H1 (cell line): ENCODE data around the gene PMF1. TPM values are rescaled to one million over a fixed set of nuclear protein-coding genes. Genes with fewer than 3 reads are reported as not detected.

ENCODE experiments used
- CTCF ChIA-PET: fragments of 300-600 bp; sonication (Branson Sonifier 250); formaldehyde crosslinking; loops from one replicate; lab custom pipeline; 2021; ENCODE audit not compliant: partially characterized antibody; lab: Charles Lee
- POLR2A ChIA-PET: fragments of 300-600 bp; sonication (Branson Sonifier 250); formaldehyde crosslinking; loops from one replicate; lab custom pipeline; 2021; ENCODE audit warnings: inconsistent platforms; ENCODE audit not compliant: partially characterized antibody; lab: Charles Lee
- DNase-seq, 2 experiments: peaks; one replicate each; pipeline versions ENCODE4 v3.0.0 to v3.0.0-alpha.2; 2010 to 2022; ENCODE audit warnings: low spot score in 2 of 2, low read depth in 1 of 2, mixed read lengths in 1 of 2
- FAIRE-seq: peaks from 2 replicates; lab custom pipeline; 2011; peaks lifted over from hg19 to GRCh38; lab: Jason Lieb, UNC
- H2AFZ ChIP-seq: 2 replicates; pipeline ENCODE4 v1.8.1; 2012; ENCODE audit warnings: low read length, inconsistent platforms
- H2AK5ac ChIP-seq: 2 replicates; pipeline ENCODE4 v1.6.1; 2013; ENCODE audit warnings: low read depth, low read length
- H2BK120ac ChIP-seq: replicated peaks from 2 replicates; pipeline ENCODE3; 2013; ENCODE audit warnings: low read depth, low read length, inconsistent platforms
- H2BK12ac ChIP-seq: 2 replicates; pipeline ENCODE4 v1.6.1; 2013; ENCODE audit warnings: low read depth, low read length
- H2BK15ac ChIP-seq: 2 replicates; pipeline ENCODE4 v1.6.1; 2013; ENCODE audit warnings: low read length
- H2BK20ac ChIP-seq: 2 replicates; pipeline ENCODE4 v1.6.1; 2013; ENCODE audit warnings: low read length
- H2BK5ac ChIP-seq: 2 replicates; pipeline ENCODE4 v1.6.1; 2013; ENCODE audit warnings: low read depth, low read length
- H3K14ac ChIP-seq: 2 replicates; pipeline ENCODE4 v1.6.1; 2013; ENCODE audit warnings: inconsistent platforms; ENCODE audit not compliant: insufficient read length
- H3K18ac ChIP-seq: 2 replicates; pipeline ENCODE4 v1.6.1; 2013; ENCODE audit warnings: low read length; ENCODE audit errors: extremely low read depth
- H3K23ac ChIP-seq: 2 replicates; pipeline ENCODE4 v1.6.1; 2013; ENCODE audit warnings: inconsistent platforms; ENCODE audit not compliant: insufficient read length
- H3K23me2 ChIP-seq: 2 replicates; pipeline ENCODE4 v1.6.1; 2013; ENCODE audit warnings: low read depth, low read length
- H3K27ac ChIP-seq: 2 replicates; pipeline ENCODE4 v1.6.1; 2011; ENCODE audit warnings: low read depth, low read length, inconsistent platforms
- H3K27me3 ChIP-seq, 4 experiments: replicated peaks in 1 of 4; 1 replicate in 1 of 4; 2 replicates in 3 of 4; pipeline versions ENCODE4 v1.6.1 to v1.8.1; 2011 to 2013; ENCODE audit warnings: low read length in 3 of 4, mild to moderate bottlenecking in 3 of 4, inconsistent platforms in 2 of 4, mixed read lengths in 2 of 4, moderate library complexity in 1 of 4; ENCODE audit not compliant: control insufficient read depth in 3 of 4, insufficient read depth in 3 of 4; ENCODE audit errors: extremely low read depth in 1 of 4
- H3K36me3 ChIP-seq, 4 experiments: 2 replicates each; pipeline versions ENCODE4 v1.6.1 to v1.8.1; 2011 to 2013; ENCODE audit warnings: mild to moderate bottlenecking in 4 of 4, low read length in 3 of 4, moderate library complexity in 2 of 4, control low read depth in 1 of 4, inconsistent platforms in 1 of 4; ENCODE audit not compliant: insufficient read depth in 4 of 4, control insufficient read depth in 2 of 4
- H3K4ac ChIP-seq: replicated peaks from 2 replicates; pipeline ENCODE3; 2013; ENCODE audit warnings: low read length, low read depth, mixed read lengths, inconsistent platforms; ENCODE audit not compliant: insufficient read length
- H3K4me1 ChIP-seq, 4 experiments: replicated peaks in 1 of 4; 1 replicate in 1 of 4; 2 replicates in 3 of 4; pipeline versions ENCODE4 v1.6.1 to v1.8.1; 2011 to 2013; ENCODE audit warnings: low read length in 3 of 4, inconsistent platforms in 2 of 4, mixed read lengths in 1 of 4; ENCODE audit not compliant: insufficient read depth in 4 of 4, control insufficient read depth in 3 of 4
- H3K4me2 ChIP-seq, 2 experiments: 2 replicates each; pipeline versions ENCODE4 v1.6.1 to v1.8.1; 2011 to 2013; ENCODE audit warnings: low read depth in 2 of 2, low read length in 2 of 2, control low read depth in 1 of 2, inconsistent platforms in 1 of 2, mild to moderate bottlenecking in 1 of 2; ENCODE audit not compliant: insufficient read depth in 1 of 2
- H3K4me3 ChIP-seq, 4 experiments: fragments of 200-600, 300-600 bp in 1 of 4; sonication (generic), shearing (Covaris generic), sonication (Bioruptor Twin) in 1 of 4; 2 replicates each; pipeline versions ENCODE4 v1.5.1 to v1.8.1; 2011 to 2016; ENCODE audit warnings: low read length in 4 of 4, low read depth in 3 of 4, control low read depth in 2 of 4, inconsistent platforms in 2 of 4, mild to moderate bottlenecking in 2 of 4, mixed read lengths in 1 of 4, moderate library complexity in 1 of 4; ENCODE audit not compliant: insufficient read depth in 2 of 4; ENCODE audit errors: extremely low read depth in 1 of 4
- H3K56ac ChIP-seq: replicated peaks from 2 replicates; pipeline ENCODE3; 2013; ENCODE audit warnings: low read depth, mild to moderate bottlenecking, mixed read lengths, low read length, inconsistent platforms; ENCODE audit not compliant: insufficient read length
- H3K79me1 ChIP-seq: 2 replicates; pipeline ENCODE4 v1.6.1; 2013; ENCODE audit warnings: low read depth, low read length, control low read depth
- H3K79me2 ChIP-seq, 2 experiments: 2 replicates each; pipeline versions ENCODE4 v1.6.1 to v1.8.1; 2012 to 2013; ENCODE audit warnings: low read length in 2 of 2, mild to moderate bottlenecking in 2 of 2, inconsistent platforms in 1 of 2; ENCODE audit not compliant: insufficient read depth in 2 of 2, control insufficient read depth in 1 of 2
- H3K9ac ChIP-seq, 4 experiments: replicated peaks in 1 of 4; 1 replicate in 1 of 4; 2 replicates in 3 of 4; pipeline versions ENCODE4 v1.6.1 to v1.8.1; 2011 to 2013; ENCODE audit warnings: low read depth in 3 of 4, low read length in 3 of 4, control low read depth in 2 of 4, mild to moderate bottlenecking in 2 of 4, moderate library complexity in 2 of 4, inconsistent platforms in 1 of 4; ENCODE audit errors: extremely low read depth in 1 of 4
- H3K9me3 ChIP-seq, 2 experiments: 2 replicates each; pipeline versions ENCODE4 v1.6.1 to v1.8.1; 2012 to 2013; ENCODE audit warnings: mild to moderate bottlenecking in 2 of 2, moderate library complexity in 2 of 2, control low read depth in 1 of 2, inconsistent platforms in 1 of 2, low read depth in 1 of 2, low read length in 1 of 2, mixed read lengths in 1 of 2; ENCODE audit not compliant: insufficient read depth in 2 of 2
- H4K20me1 ChIP-seq, 2 experiments: replicated peaks in 1 of 2; 2 replicates each; pipeline versions ENCODE3 to v1.8.1; 2011 to 2013; ENCODE audit warnings: inconsistent platforms in 2 of 2, low read length in 2 of 2, mild to moderate bottlenecking in 1 of 2; ENCODE audit not compliant: insufficient read depth in 2 of 2, control insufficient read depth in 1 of 2
- H4K5ac ChIP-seq: 2 replicates; pipeline ENCODE4 v1.6.1; 2013; ENCODE audit warnings: low read length, low read depth, mixed read lengths, inconsistent platforms; ENCODE audit not compliant: insufficient read length
- H4K8ac ChIP-seq: 2 replicates; pipeline ENCODE4 v1.8.0; 2013; ENCODE audit warnings: mild to moderate bottlenecking, moderate library complexity, low read length, inconsistent platforms; ENCODE audit not compliant: insufficient read depth; ENCODE audit errors: extremely low read depth
- H4K91ac ChIP-seq: replicated peaks from 2 replicates; pipeline ENCODE3; 2013; ENCODE audit warnings: low read length, mixed read lengths, inconsistent platforms; ENCODE audit not compliant: insufficient read length
- BCL11A ChIP-seq, 2 experiments: IDR thresholded peaks; one replicate each; pipeline ENCODE4 v1.6.1; 2011; ENCODE audit warnings: low read depth in 2 of 2, low read length in 2 of 2, mild to moderate bottlenecking in 2 of 2
- GABPA ChIP-seq: IDR thresholded peaks from 2 replicates; pipeline ENCODE4 v1.6.1; 2011; ENCODE audit warnings: mild to moderate bottlenecking, low read length, moderate library complexity, borderline replicate concordance; ENCODE audit not compliant: insufficient read depth
- JUN ChIP-seq: IDR thresholded peaks from 2 replicates; pipeline ENCODE4 v1.6.1; 2011; ENCODE audit warnings: low read depth, mild to moderate bottlenecking, improper control_type of control experiment, low read length
- KDM5A ChIP-seq: fragments of 200-600 bp; IDR thresholded peaks from 2 replicates; pipeline ENCODE4 v1.7.1; 2012; ENCODE audit warnings: mild to moderate bottlenecking, low read length, inconsistent platforms, mixed read lengths
- MAX ChIP-seq: IDR thresholded peaks from 2 replicates; pipeline ENCODE4 v1.6.1; 2012; ENCODE audit warnings: inconsistent platforms
- NRF1 ChIP-seq: IDR thresholded peaks from 2 replicates; pipeline ENCODE4 v1.6.1; 2011; ENCODE audit warnings: mild to moderate bottlenecking, low read depth, low read length, improper control_type of control experiment
- RNF2 ChIP-seq: fragments of 200-900, 300-1000 bp; sonication (generic); IDR thresholded peaks from 2 replicates; pipeline ENCODE4 v1.7.1; 2016; ENCODE audit warnings: borderline replicate concordance, low read depth, mild to moderate bottlenecking, antibody characterized with exemption, low read length; ENCODE audit not compliant: poor library complexity, severe bottlenecking; ENCODE audit errors: missing control alignments
- RXRA ChIP-seq: IDR thresholded peaks from 2 replicates; pipeline ENCODE4 v1.6.1; 2011; ENCODE audit warnings: low read depth, mild to moderate bottlenecking, low read length, moderate library complexity; ENCODE audit not compliant: insufficient read depth
- SP1 ChIP-seq: IDR thresholded peaks from 2 replicates; pipeline ENCODE4 v1.6.1; 2011; ENCODE audit warnings: low read depth, low read length
- SP2 ChIP-seq: IDR thresholded peaks from 2 replicates; pipeline ENCODE4 v1.6.1; 2012; ENCODE audit warnings: mild to moderate bottlenecking, low read length, inconsistent platforms
- SRF ChIP-seq: IDR thresholded peaks from 2 replicates; pipeline ENCODE4 v1.6.1; 2011; ENCODE audit warnings: mild to moderate bottlenecking, low read depth, low read length, moderate library complexity
- SUZ12 ChIP-seq: fragments of 200-600 bp; sonication (generic); IDR thresholded peaks from 2 replicates; pipeline ENCODE4 v1.6.1; 2012; ENCODE audit warnings: mild to moderate bottlenecking, inconsistent platforms, low read length, moderate library complexity, mixed read lengths
- TAF1 ChIP-seq: IDR thresholded peaks from 2 replicates; pipeline ENCODE4 v1.6.1; 2011; ENCODE audit warnings: mild to moderate bottlenecking, low read depth, low read length
- WGBS, 2 experiments: shearing (Covaris generic) in 1 of 2; methylation state at CpG; one replicate each; pipeline versions ENCODE4 v1.1.6 to v1.1.7; 2013 to 2015; ENCODE audit warnings: low lambda C conversion rate in 2 of 2, mixed read lengths in 2 of 2, inconsistent platforms in 1 of 2, low coverage in 1 of 2, missing lambda C conversion rate in 1 of 2; ENCODE audit not compliant: insufficient replicate concordance in 2 of 2, insufficient coverage in 1 of 2, insufficient read length in 1 of 2; ENCODE audit errors: extremely low coverage in 1 of 2, missing lambda C conversion rate in 1 of 2; 5-methylcytosine and 5-hydroxymethylcytosine counted together
- polyA plus RNA-seq, 7 experiments: library from polyadenylated mRNA; depleted of rRNA in 3 of 7; stranded (reverse) in 5 of 7; unstranded in 2 of 7; fragments of >200 nt in 5 of 7; fragments of 200-250 nt in 2 of 7; gene quantifications; 1 replicate in 5 of 7; 2 replicates in 1 of 7; 4 replicates in 1 of 7; pipeline versions ENCODE4 v1.2.1 to v1.2.3, GENCODE V29; 2011 to 2013; ENCODE audit warnings: missing spikeins in 2 of 7, mixed read lengths in 2 of 7
- total RNA-seq: library from RNA; stranded (reverse); fragmentation: NEBNext Ultra II Directional; extraction: Animal tissue kit (Norgen Biotek cat#: 25700); gene quantifications from 2 replicates; pipeline ENCODE4 v1.2.1, GENCODE V29; 2021

PMF1 gene
- total and polyA plus RNA-seq, 2 of the 8 experiments (the other 6 are each of a cell fraction or from before 2014, with no cell fraction given): 113 to 296 TPM

- Histone ChIP-seq H3K9ac (no peak overlapping the region), H4K5ac (no peak overlapping the region), H4K8ac (no peak overlapping the region), H3K4ac (no peak overlapping the region), H3K56ac (no peak overlapping the region), H3K79me1 (peaks cover 15% of the 10 kb centered on the region; the same call in 1 of the 2 replicates), H3K4me1 (no peaks in the 10 kb centered on the region), H2BK12ac (no peak overlapping the region), H3K18ac (no peak overlapping the region), H3K36me3 (peaks cover 8 to 29% (median 15%) of the 10 kb centered on the region in 4 experiments), H2BK120ac (no peak overlapping the region), H3K27ac (no peak overlapping the region), H2AFZ (no peak overlapping the region), H2AK5ac (no peak overlapping the region), H2BK5ac (no peak overlapping the region), H4K91ac (no peak overlapping the region), H2BK15ac (no peak overlapping the region), H4K20me1 (peaks cover 0 to 5% of the 10 kb centered on the region in 2 experiments), H3K14ac (no peak overlapping the region), H3K4me2 (no peak overlapping the region), H3K23me2 (no peaks in the 10 kb centered on the region), H2BK20ac (no peak overlapping the region), H3K79me2 (peaks cover 0 to 20% of the 10 kb centered on the region in 2 experiments; a peak in 2 of 4 replicates), H3K23ac (no peak overlapping the region), H3K4me3 (no peak overlapping the region), H3K27me3 (no peaks in the 10 kb centered on the region), H3K9me3 (no peaks in the 10 kb centered on the region)
- no peak for DNase-seq
- WGBS, 2 experiments: 95% methylated on average over 12 of the region's 13 CpGs; no CpG with 5 or more reads in 1 of the 2 experiments
- no peak for FAIRE-seq
- ChIA-PET POLR2A (interaction anchor here (1.1 to 6.6 kb wide), 2 partner anchors 9 to 13 kb away, joined by 6 to 49 read pairs; partner anchors contain the start of gene PMF1), CTCF (interaction anchor here (0.7 to 47.2 kb wide), 5 partner anchors 9 to 82 kb away, joined by 3 to 1265 read pairs (median 3); partner anchors contain the start of genes PMF1 and SEMA4A)
- TF ChIP-seq SP1 (no peak), MAX (no peak), KDM5A (no peak), TAF1 (no peak), RXRA (no peak), BCL11A (IDR thresholded peaks at IDR 0.05; ENCODE audit: low read depth in 2 of 2, low read length in 2 of 2) (no peak), SUZ12 (no peak), NRF1 (no peak), RNF2 (no peak), SRF (no peak), GABPA (no peak), JUN (no peak), SP2 (no peak)
Observed at GRCh38 chr1:156221986-156222692, 9.3 kb downstream of the PMF1 start.
